Fibroblast of upper back skin (primary cell): Measurements from ENCODE around the gene ERO1A.
"Not testable (repeated sequence)": the region's sequence is repeated elsewhere in the genome, so short reads cannot be mapped to it uniquely, and the experiment has no call there.

Experiments
- DNase-seq: peaks from one replicate; pipeline ENCODE4 v3.0.0-alpha.2; 2013

The ERO1A gene

GRCh38 chr14:52695481-52696091, at the start of gene ERO1A:
ERO1A (minus strand) TSS chr14:52695558; CDS start chr14:52695481, 77 bp downstream.
- peak; percentile 84 for DNase-seq

DNA sequence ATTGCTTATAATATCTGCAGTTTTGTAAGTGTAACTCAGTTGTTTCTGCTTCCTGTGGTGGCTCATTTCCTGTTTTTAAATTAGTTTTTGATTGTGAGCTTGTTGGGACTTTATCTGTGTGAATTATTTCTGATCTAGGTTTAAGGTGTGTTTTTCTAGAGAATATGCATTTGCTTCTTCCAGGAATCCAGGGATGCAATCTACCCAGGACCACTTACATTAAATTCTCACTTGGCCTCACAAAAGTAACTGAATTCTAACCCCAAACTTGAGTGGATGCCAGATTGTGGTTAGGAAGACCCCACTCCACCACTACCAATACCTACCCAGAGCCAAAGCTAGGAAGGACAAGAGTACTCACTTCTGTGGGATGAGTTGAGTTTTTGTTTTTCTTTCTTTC, 46.5 kb upstream of the ERO1A start:
- DNase-seq, result no peak

GRCh38 chr14:52740751-52741150, 45.4 kb upstream of the ERO1A start:
- DNase-seq, result no peak

DNA sequence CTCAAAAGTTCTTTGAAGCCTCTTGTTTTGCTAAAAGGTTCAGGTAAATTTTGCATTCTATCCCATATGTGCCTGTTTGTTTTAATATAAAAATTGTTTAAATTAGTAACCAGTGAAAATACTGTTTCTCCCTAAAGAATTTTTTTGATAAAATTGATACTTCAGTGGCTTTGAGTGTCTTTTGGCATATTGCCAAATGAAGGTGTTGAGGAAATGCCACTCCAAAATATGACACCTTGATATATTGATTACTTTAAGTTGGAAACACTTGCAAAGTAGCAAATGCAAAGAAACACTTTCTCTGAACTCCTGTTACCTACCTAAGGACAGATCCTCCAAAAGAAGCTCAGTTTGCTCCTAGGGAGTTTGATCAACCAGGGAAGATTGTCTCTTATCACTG, 43.1 kb upstream of the ERO1A start:
- no peak for DNase-seq

DNA sequence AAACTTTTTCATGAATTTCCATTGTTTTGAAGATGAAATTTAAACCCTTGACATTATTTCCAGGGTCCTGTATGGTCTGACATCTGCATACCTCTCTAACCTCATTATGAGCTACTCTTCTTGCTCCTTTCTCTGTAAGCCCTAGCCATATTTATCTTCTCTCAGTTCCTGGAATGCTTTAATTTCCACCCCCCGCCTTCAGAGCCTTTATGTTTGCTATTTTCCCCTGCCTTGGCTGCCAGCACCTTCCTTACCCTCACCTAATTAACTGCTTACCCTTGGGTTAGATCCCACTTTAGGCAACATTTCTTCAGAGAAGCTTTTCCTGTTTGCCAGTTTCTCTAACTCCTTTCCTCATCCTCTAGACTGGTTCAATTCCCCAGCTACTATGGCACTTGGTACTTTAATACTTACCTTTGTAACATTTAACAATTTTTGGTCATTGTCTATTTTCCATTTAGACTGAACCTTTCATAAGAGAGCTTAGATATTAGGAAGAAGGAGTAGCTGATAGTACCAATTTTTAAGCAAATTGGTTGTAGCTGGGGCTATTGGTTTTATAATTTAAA, 40.6 kb upstream of the ERO1A start:
- DNase-seq, result no peak

DNA sequence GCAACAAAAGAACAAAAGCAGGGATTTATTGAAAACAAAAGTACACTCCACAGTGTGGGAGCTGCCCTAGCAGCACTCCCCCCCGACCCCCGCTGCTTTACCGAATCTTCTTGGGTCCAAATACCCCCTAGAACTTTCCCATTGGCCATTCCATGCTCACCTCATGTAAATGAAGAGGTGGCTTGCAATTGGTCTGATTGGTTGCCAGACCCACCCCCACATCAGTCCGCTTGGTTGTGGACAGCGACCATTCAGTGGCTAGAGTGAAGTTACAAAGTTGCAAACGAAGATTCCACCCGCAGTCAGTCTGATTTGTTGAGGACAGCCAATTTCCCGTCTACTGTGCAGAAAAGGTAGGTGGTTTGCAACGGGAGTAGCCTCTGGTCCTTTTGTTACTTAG, 38.5 kb upstream of the ERO1A start:
- no peak for DNase-seq

DNA sequence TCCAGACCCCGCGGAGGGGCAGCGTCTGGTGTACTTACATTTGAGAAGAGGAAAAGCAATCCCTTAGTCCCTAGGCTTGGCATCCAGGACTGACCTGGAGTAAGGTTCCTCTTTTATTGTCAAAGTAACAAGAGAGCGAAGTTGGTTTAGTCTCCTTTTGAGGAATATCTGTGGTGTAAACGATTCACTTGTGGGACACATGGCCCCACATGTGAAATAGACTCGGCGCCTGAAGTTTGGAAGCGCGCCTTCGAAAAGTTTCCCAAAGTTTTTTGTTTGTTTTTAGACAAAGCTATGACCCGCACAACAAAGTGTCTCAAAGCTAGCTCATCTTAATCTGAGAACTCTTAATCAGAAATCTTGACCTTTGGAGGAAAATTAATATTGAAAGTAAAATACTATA, 35.4 kb upstream of the ERO1A start:
- DNase-seq, result peak; percentile 7

DNA sequence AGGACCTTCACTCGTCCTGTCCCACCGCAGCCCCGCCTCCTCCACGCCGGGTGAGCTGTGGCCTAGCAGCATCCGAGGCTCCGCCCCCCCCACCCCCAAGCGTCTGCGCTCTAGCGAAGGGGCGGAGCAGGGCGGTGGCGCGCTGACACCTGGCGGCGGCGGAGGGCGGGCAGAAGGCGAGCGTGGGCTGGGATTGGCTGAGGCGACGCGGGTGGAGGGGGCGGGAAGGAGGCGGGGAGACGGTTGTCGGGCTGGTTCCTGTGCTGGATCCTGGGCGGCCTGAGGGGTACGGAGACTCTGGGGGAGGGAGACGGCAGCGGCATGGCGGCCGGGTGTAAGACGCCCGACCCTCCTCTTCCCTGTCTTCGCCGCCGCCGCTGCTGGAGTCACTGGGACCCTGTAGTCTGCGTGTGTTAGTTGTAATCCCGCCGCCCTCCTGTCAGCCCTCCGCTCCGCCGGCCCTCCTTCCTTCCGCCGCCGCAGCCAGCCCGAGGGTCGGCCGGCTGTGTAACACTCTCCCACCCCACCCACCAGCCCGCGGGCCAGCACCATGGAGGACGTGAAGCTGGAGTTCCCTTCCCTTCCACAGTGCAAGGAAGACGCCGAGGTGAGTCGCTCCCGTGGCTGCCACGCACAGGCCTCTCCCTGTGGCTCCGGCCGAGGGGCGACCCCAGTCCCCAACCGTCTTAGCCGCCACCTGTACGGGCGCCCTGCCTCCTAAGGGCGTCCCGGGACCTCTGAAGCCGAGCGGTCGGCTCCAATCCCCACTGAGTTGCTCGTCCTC, 34.8 kb upstream of the ERO1A start, which contains the start of gene STYX:
STYX (plus strand) TSS at position 242 of the 784 bp plus-strand sequence; CDS start at position 551, 309 bp downstream.
- DNase-seq, result peak; percentile 98

- DNase-seq, result no peak
These were observed 34.2 kb upstream of the ERO1A start for GRCh38 chr14:52729585-52729924.

DNA sequence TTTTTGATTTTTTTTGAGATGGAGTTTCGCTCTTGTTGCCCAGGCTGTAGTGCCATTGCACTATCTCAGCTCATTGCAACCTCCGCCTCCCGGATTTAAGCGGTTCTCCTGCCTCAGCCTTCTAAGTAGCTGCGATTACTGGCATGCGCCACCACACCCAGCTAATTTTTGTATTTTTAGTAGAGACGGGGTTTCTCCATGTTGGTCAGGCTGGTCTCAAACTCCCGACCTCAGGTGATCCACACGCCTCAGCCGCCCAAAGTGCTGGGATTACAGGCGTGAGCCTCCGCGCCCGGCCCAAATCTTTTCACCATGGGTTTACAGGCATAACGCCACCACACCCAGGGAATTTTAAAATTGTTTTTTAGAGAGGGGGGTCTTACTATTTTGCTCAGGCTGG, 33.7 kb upstream of the ERO1A start:
- not testable (repeated sequence) for DNase-seq

DNA sequence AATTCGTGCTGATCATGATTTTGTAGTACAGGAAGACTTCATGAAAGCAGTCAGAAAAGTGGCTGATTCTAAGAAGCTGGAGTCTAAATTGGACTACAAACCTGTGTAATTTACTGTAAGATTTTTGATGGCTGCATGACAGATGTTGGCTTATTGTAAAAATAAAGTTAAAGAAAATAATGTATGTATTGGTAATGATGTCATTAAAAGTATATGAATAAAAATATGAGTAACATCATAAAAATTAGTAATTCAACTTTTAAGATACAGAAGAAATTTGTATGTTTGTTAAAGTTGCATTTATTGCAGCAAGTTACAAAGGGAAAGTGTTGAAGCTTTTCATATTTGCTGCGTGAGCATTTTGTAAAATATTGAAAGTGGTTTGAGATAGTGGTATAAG, 32.2 kb upstream of the ERO1A start:
- DNase-seq, result not testable (repeated sequence)

GRCh38 chr14:52724360-52724644, 28.9 kb upstream of the ERO1A start:
- no peak for DNase-seq

DNA sequence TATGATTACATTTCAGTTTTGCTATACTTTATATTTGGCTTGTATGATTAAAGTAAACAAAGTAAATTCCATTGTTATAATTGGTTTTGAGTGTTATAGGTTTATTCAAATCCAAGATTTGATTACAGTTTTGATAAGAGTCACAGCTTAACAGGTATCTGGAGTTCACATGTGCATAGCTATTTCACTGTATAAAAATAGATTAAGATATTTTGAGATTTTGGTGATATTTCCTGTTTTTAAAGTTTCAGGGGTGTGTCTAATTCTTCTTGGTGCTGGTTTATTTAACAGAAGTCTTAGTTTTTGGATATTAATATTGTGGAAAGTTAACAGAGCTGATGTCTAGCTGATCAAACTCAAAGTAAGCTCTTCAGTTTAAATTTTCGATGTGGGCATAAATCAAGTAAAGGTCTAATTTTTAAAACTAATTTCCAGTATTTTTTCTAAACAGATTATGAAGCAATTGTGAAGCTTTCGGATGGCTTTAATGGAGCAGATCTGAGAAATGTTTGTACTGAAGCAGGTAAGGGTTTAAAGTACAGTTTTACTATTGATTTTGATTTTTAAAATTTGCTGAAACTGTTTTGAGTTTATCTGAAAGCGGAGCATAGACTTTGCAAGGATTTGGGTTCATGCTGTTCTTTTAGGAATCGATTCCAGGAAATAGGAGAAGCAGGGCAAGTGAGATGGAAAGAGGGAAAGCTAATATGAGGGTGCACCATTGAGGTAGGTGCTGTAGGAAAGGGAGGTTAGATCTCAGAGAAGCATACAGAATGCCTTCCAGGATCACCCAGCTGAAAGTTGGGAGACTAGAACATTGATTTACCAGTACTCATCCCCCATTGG, 28.4 kb upstream of the ERO1A start:
- DNase-seq, result no peak

DNA sequence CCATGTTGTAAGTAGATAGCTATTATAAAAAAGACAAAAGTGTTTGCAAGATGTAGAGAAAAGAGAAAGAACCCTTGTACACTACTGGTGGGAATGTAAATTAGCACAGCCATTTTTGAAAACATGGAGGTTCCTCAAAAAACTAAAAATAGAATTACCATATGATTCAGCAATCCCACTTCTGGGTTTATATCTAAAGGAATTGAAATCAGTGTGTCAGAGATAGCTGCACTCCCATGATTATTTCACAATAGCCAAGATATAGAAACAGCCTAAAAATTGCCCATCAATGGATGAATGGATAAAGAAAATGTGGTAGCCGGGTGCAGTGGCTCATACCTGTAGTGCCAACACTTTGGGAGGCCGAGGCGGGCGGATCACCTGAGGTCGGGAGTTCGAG, 20.8 kb upstream of the ERO1A start:
- DNase-seq, result no peak

DNA sequence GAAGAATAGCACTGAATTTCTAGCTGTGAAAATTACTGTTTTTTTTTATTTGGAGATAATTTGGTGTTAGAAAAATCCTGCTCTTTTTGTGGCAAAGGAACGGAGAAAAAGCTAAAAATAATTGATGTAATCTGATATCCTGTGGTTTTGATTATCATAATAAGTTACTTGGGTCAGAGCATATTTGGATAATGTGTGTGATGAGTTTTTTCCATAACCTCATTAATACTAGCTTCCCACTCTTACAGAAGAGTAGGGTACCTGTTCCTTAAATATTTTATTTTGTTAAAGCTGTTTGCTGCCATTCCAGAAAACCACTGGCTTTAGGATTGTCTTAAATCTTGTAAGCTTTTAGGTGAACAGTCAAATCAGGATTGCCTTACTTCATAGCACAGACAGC, 16.3 kb upstream of the ERO1A start:
- DNase-seq, result peak; percentile 9

GRCh38 chr14:52706724-52707706, 11.7 kb upstream of the ERO1A start, which contains the start of gene PSMC6:
PSMC6 (plus strand) TSS chr14:52707200; CDS start chr14:52707220, 20 bp downstream.
- DNase-seq, result peak; percentile 86

DNA sequence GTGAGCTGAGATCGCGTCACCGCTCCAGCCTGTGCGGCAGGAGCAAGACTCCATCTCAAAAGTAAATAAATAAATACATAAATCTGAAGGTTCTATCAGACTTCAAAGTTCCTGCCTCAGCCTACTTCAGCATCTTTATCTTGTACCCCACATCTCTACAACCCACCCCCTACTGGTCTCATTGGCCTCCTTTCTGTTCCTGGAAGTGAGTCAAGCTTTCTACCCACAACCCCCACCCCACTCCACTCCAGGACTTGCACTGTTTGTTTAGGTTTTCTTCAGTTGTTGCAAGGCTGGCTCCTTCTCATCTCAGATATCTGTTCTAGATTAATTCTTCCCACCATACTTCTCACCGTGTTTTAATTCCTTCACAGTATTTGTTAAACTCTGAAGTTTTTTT, 10.9 kb upstream of the ERO1A start:
- peak; percentile 11 for DNase-seq

DNA sequence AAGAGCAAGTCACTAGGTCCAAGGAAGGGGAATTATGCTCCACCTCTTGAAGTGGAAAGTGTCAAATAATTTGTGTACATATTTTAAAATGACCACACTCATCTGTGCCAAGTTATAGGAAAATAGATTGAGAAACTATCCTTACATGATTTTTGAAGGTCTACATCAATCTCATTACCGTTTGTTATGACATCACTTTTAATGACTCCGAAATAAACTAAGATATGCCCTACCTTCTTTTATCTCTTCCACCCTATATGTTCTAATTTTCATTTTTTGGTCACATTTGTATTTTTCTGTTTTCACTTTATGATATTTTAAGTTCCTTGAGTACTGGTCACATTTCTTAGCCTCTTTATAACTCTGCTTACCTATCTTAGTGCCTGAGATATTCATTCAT, 8.3 kb upstream of the ERO1A start:
- DNase-seq, result no peak

- peak; percentile 96 for DNase-seq
These were observed 7.9 kb upstream of the ERO1A start for GRCh38 chr14:52703225-52703624.

GRCh38 chr14:52701223-52701622, 5.9 kb upstream of the ERO1A start:
- DNase-seq, result no peak

GRCh38 chr14:52700701-52701172, 5.4 kb upstream of the ERO1A start:
- DNase-seq, result peak; percentile 3
